HUES6 (cell line): ENCODE measurements around the gene LAMA2.
A peak's percentile ranks its signal among the peaks of the same experiment; 100 is the strongest.

Source experiments
- H3K27ac ChIP-seq: 2 replicates; pipeline ENCODE4 v1.7.0; 2013; ENCODE audit warnings: low read depth, mild to moderate bottlenecking, low read length, inconsistent platforms
- H3K27me3 ChIP-seq: 2 replicates; pipeline ENCODE4 v1.6.1; 2013; ENCODE audit warnings: low read length; ENCODE audit not compliant: control insufficient read depth, insufficient read depth
- H3K36me3 ChIP-seq: 2 replicates; pipeline ENCODE4 v1.6.1; 2013; ENCODE audit warnings: low read length; ENCODE audit not compliant: control insufficient read depth, insufficient read depth
- H3K4me1 ChIP-seq: 2 replicates; pipeline ENCODE4 v1.6.1; 2013; ENCODE audit warnings: low read length; ENCODE audit not compliant: control insufficient read depth, insufficient read depth
- H3K4me3 ChIP-seq: 2 replicates; pipeline ENCODE4 v1.5.1; 2013; ENCODE audit warnings: low read depth, low read length
- H3K9ac ChIP-seq: one replicate; pipeline ENCODE4 v1.6.1; 2013; ENCODE audit warnings: mild to moderate bottlenecking, low read length
- H3K9me3 ChIP-seq: 2 replicates; pipeline ENCODE4 v1.6.1; 2013; ENCODE audit warnings: low read depth, low read length; ENCODE audit not compliant: control insufficient read depth, insufficient read depth

The LAMA2 gene

DNA sequence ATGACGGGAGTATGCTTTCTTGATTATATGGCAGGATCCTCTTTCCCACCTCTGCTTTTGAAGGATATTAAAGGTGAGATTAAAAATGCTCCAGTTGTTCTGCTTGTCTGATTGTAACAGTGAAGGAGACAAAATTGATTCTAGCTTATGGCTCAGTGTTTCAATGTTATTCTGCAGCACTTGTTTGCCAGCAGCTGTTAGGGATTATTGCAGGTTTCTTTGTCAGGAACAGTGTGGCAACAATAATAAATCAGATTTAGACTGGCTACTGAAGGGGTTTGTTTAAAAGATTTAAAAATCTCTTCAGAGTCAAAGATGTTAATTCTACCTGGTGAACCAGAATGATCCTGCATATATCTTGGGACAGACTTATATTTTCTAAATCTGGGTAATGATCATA, 126.9 kb downstream of the LAMA2 start:
- Histone ChIP-seq H3K9me3 (no peaks in the 10 kb centered on the region), H3K36me3 (no peaks in the 10 kb centered on the region), H3K4me1 (peaks cover 5% of the 10 kb centered on the region), H3K9ac (no peak overlapping the region), H3K4me3 (no peak overlapping the region), H3K27ac (no peak overlapping the region), H3K27me3 (no peaks in the 10 kb centered on the region)

DNA sequence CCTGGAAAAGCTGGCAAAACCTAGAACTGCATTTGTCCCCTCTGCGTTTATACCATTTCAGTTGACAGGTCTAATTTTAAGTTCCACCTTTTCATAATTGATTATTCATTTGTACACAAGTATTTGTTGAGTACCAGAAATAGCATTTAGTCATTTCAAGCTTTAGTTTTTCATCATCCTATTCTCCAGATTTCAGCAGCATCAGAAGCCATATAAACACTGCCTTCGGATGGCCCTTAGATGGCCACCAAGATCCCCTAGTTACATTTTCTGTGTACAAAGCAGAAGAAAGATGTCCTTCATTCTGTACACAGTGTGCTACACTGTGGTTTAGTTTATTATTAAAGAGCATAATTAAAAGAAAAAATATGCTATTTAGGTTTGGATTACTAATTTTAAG, 131.4 kb downstream of the LAMA2 start:
- Histone ChIP-seq H3K27ac (no peak overlapping the region), H3K4me3 (no peak overlapping the region), H3K9me3 (peaks cover 6% of the 10 kb centered on the region; the same call in 1 of the 2 replicates)

DNA sequence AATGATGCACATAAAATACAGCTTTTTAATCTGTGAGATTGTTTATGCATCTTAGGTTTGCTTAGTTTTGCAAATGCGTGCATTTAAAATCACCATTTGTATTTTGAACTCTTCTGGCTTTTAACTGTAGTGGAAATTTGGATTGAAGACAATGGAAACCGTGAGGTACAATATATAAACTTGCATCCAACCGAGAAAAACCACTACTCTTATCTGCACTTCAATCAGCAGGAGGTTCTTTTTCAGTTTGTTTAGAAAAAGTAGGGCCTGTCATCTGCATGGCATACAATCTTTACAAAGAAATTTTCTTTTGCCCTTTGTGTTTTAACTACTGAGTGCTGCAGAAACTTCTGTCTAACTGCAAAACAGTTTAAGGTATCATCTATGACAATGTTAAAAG, 132.8 kb downstream of the LAMA2 start:
- no peak overlapping the region for H3K9ac ChIP-seq
- H3K9me3 ChIP-seq: peaks cover 6% of the 10 kb centered on the region; the same call in 1 of the 2 replicates
- H3K36me3 ChIP-seq: no peaks in the 10 kb centered on the region
- H3K27ac ChIP-seq: no peak overlapping the region
- no peaks in the 10 kb centered on the region for H3K4me1 ChIP-seq
- no peaks in the 10 kb centered on the region for H3K27me3 ChIP-seq
- H3K4me3 ChIP-seq: no peak overlapping the region

More for the DNA sequence above, 131.4 kb downstream of the LAMA2 start:
- no peaks in the 10 kb centered on the region for H3K27me3 ChIP-seq
- no peaks in the 10 kb centered on the region for H3K4me1 ChIP-seq
- no peaks in the 10 kb centered on the region for H3K36me3 ChIP-seq
- H3K9ac ChIP-seq: no peak overlapping the region

DNA sequence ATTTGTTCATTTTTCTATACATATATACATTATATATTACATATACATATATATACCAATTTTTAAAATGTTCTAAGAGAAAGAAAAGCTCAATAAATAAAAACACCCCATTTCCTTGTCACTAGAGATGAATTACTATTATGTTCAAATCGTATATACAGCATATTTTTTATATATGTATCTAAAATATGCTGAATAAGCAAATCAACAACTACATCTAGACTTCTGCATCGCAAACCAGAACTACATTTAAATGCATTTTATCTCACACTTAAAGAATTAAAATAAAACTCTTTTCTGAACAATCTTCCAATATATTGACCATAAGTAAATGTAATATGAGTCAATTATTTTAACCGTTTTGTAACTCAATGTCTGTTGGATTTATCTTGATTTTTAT, 133.9 kb downstream of the LAMA2 start:
- H3K27ac ChIP-seq: no peak overlapping the region
- no peaks in the 10 kb centered on the region for H3K36me3 ChIP-seq
- no peaks in the 10 kb centered on the region for H3K27me3 ChIP-seq
- H3K9ac ChIP-seq: no peak overlapping the region
- H3K9me3 ChIP-seq: peaks cover 6% of the 10 kb centered on the region; the same call in 1 of the 2 replicates
- H3K4me3 ChIP-seq: no peak overlapping the region
- H3K4me1 ChIP-seq: no peaks in the 10 kb centered on the region

DNA sequence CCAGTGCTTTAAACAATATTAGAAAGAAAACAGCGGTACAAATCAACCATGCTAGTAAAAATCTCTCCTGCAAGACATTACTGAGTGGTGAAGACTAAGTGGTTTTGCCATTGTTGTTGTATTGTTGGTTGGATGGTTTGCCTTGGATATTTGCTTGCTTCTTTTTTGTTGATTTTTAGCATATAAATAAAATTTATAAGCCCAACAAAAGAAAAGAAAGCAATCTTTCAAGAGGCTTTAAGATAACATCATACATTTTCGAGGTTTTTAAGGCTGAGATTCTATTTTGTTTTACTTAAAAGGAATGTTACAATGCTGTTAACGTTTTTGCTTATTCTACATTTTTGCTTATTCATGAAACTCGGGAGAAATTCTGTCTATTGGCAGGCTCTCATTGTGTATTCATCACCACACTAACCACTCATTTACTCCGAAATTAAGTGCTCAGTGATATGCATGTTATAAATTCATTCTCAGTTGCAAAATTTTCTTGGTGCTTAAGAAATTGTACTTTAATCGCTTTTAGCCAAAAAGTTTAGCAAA, 139.1 kb downstream of the LAMA2 start:
- H3K9ac ChIP-seq: no peak overlapping the region
- peaks cover 6% of the 10 kb centered on the region; the same call in 1 of the 2 replicates for H3K9me3 ChIP-seq
- no peak overlapping the region for H3K27ac ChIP-seq
- H3K4me1 ChIP-seq: no peaks in the 10 kb centered on the region
- no peak overlapping the region for H3K4me3 ChIP-seq
- no peaks in the 10 kb centered on the region for H3K36me3 ChIP-seq
- H3K27me3 ChIP-seq: no peaks in the 10 kb centered on the region

DNA sequence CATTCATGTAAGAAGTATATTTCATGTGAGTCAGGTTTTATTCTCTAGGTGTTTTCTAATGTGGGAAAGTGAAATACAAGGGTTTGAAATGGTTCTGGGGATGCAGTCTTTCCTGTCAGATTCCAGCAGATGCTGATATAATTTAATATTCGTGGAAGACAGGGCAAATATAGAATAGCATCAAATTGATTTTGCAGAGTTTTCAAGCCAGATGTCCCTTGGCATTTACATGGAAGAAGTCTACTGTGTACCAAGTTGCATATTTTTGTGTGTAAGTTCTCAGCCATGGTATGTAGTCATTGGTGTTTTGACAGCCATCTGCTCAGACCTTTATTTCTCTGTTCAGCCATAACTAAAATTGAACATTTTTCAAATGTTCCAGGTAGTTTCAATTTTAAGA, 143.7 kb downstream of the LAMA2 start:
- Histone ChIP-seq H3K27me3 (peaks cover 6% of the 10 kb centered on the region; the same call in 1 of the 2 replicates), H3K4me3 (no peak overlapping the region), H3K36me3 (no peaks in the 10 kb centered on the region), H3K4me1 (peaks cover 13% of the 10 kb centered on the region), H3K9me3 (no peaks in the 10 kb centered on the region), H3K27ac (no peak overlapping the region), H3K9ac (no peak overlapping the region)

DNA sequence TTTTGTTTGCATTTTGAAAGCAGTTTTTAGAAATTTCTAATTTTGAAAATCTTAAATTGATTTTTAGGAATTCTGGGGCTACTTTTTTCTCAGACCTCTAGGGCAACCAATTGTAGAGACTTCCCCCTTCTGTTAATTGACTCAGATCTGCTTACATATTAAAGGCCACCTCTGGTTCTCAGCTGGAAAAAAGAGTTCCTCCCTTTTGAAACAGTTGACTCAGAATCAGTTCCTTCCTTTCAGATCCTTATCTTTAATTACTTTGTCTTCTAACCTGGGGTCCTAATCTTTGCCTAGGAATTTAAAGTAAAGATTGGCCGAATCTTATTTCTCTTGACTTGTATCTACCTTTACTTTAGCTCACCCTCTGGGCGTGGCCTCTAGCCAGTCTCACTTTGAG, 146.8 kb downstream of the LAMA2 start:
- H3K36me3 ChIP-seq: no peaks in the 10 kb centered on the region
- peaks cover 6% of the 10 kb centered on the region; the same call in 1 of the 2 replicates for H3K27me3 ChIP-seq
- no peaks in the 10 kb centered on the region for H3K9me3 ChIP-seq
- 0 out of 2 replicates have a peak overlapping the region, but pooled peaks have one; percentile 18 for H3K27ac ChIP-seq
- peaks cover 13% of the 10 kb centered on the region for H3K4me1 ChIP-seq
- H3K9ac ChIP-seq: no peak overlapping the region
- no peak overlapping the region for H3K4me3 ChIP-seq

DNA sequence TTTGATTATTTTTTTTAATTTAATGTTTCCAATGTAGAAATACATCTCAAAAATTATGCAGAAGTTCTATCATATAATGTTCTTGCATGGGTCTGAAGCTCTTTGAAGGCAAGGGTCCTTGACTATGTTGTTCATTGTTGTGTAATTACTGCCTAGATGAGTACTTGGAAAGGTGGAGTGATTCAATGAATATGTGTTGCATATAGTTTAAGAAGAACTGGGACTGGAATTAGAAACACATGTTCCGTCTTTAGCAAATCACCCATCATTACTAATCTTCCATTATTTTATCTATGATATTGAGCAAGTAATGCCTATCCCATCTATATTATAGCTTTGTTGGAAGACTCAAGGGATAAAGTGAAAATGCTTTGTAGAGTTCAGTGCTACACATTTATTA, 147.3 kb downstream of the LAMA2 start:
- H3K27ac ChIP-seq: no peak overlapping the region
- H3K9ac ChIP-seq: no peak overlapping the region
- H3K4me1 ChIP-seq: peaks cover 13% of the 10 kb centered on the region
- H3K9me3 ChIP-seq: no peaks in the 10 kb centered on the region
- peaks cover 6% of the 10 kb centered on the region; the same call in 1 of the 2 replicates for H3K27me3 ChIP-seq
- H3K4me3 ChIP-seq: no peak overlapping the region
- H3K36me3 ChIP-seq: no peaks in the 10 kb centered on the region

DNA sequence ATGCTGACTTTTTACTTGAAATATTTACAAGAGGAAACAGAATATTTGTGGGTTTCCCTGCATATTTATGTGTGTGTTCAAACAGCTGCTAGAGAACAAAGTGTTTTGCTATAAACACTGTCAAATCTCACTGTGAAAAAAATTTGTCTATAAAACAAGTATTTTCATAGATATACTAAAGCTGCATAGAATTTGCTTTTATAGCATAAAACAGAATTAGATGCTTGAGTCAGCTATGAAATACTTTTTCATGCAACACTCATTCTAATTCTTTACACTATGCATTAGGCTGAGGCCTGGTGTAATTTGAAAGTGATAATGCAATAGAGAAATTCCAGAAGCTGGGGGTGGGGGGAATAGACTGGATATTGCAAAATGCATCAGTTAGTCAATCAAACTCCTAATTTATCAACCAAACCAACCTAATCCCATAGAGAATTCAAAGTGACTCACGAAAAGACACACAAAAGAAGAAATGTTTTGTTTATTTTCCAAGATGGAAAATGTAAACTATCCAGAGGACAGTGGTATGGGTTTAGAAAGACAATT, 148.2 kb downstream of the LAMA2 start:
- no peaks in the 10 kb centered on the region for H3K36me3 ChIP-seq
- H3K4me1 ChIP-seq: peaks cover 13% of the 10 kb centered on the region
- H3K27me3 ChIP-seq: peaks cover 6% of the 10 kb centered on the region; the same call in 1 of the 2 replicates
- no peak overlapping the region for H3K9ac ChIP-seq
- H3K27ac ChIP-seq: no peak overlapping the region
- no peak overlapping the region for H3K4me3 ChIP-seq
- H3K9me3 ChIP-seq: no peaks in the 10 kb centered on the region

DNA sequence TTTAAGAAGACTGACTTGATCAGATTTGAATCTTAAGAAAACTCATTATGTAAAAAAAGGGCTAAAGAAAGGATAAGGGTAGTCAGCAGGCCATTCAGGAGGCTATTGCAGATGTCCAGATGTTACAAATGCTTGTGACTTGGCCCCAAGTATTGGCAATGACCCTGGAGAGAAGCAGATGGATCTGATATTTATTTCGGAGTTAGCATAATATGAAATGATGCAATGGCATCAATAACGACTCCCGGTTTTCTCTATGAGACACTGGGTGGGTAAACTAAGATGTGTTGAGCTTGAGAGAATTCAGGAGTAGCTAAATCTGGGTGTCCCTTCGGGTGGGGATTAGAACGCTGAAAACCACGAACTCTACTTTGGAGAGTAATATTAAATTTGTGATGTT, 149.7 kb downstream of the LAMA2 start:
- Histone ChIP-seq H3K27ac (no peak overlapping the region), H3K36me3 (no peaks in the 10 kb centered on the region), H3K27me3 (peaks cover 6% of the 10 kb centered on the region; the same call in 1 of the 2 replicates), H3K4me3 (no peak overlapping the region), H3K4me1 (peaks cover 13% of the 10 kb centered on the region), H3K9ac (no peak overlapping the region), H3K9me3 (no peaks in the 10 kb centered on the region)

DNA sequence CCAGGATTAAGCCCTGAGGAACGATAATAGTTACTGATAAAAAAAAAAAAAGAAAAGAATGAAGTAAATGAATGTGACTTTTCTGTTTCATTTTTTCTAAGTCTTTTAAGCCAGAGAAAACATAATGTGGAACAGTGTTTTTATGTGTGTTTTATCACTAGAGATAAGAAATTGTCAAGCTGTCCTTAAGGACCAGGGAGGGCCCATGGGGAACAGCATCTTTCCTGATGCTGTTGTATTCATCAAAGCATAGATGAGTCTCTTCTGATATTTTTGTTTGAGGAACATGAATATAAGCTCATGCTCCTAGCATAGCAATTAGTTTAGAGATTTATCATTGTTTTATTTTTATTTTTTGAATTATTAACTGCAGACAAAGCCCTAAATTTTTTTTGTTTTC, 150.2 kb downstream of the LAMA2 start:
- Histone ChIP-seq H3K36me3 (no peaks in the 10 kb centered on the region), H3K27ac (no peak overlapping the region), H3K4me1 (peaks cover 13% of the 10 kb centered on the region), H3K9ac (no peak overlapping the region), H3K9me3 (no peaks in the 10 kb centered on the region), H3K27me3 (peaks cover 6% of the 10 kb centered on the region; the same call in 1 of the 2 replicates), H3K4me3 (no peak overlapping the region)
